Suprapubic skin (tissue), 4 donors: ENCODE measurements around the gene QSOX1.

Experiments used
- CTCF ChIP-seq, 2 donors: fragments of 200-600 bp in 1 of 2; fragments of 450-650 bp in 1 of 2; sonication (generic) in 1 of 2; IDR thresholded peaks; one replicate each; pipeline ENCODE4 v1.5.1; 2016 to 2019; ENCODE audit warnings: antibody characterized with exemption in 2 of 2, mild to moderate bottlenecking in 1 of 2, moderate library complexity in 1 of 2
- POLR2A ChIP-seq, 2 donors: fragments of 450-650 bp; IDR thresholded peaks; one replicate each; pipeline ENCODE4 v1.6.1; 2017; ENCODE audit warnings: antibody characterized with exemption in 2 of 2, mild to moderate bottlenecking in 2 of 2, moderate library complexity in 2 of 2
- POLR2AphosphoS5 ChIP-seq, 3 donors: sonication (generic); formaldehyde crosslinking; IDR thresholded peaks; one replicate each; pipeline ENCODE4 v1.6.1; 2017; ENCODE audit warnings: antibody characterized with exemption in 3 of 3

GRCh38 chr1:180173952-180174351 lies 19.3 kb downstream of the QSOX1 start:
- TF ChIP-seq CTCF (IDR thresholded peaks at IDR 0.05) (no peak), POLR2A (IDR thresholded peaks at IDR 0.05) (no peak), POLR2AphosphoS5 (IDR thresholded peaks at IDR 0.05) (no peak)
